Muscle layer of duodenum (tissue), 2 donors: ENCODE measurements around the gene MGST1.

Experiments
- H3K27ac ChIP-seq: one replicate; pipeline ENCODE4 v1.7.0; 2013; ENCODE audit warnings: mild to moderate bottlenecking, low read length
- H3K27me3 ChIP-seq: one replicate; pipeline ENCODE4 v1.7.0; 2013; ENCODE audit warnings: low read depth, mild to moderate bottlenecking, control low read depth, low read length
- H3K36me3 ChIP-seq, 2 donors: one replicate each; pipeline ENCODE4 v1.7.0; 2013; ENCODE audit warnings: low read length in 2 of 2, control low read depth in 1 of 2, mild to moderate bottlenecking in 1 of 2; ENCODE audit not compliant: insufficient read depth in 2 of 2, control insufficient read depth in 1 of 2
- H3K4me1 ChIP-seq, 2 donors: one replicate each; pipeline ENCODE4 v1.7.0; 2013; ENCODE audit warnings: low read length in 2 of 2, mild to moderate bottlenecking in 2 of 2, control low read depth in 1 of 2, moderate library complexity in 1 of 2; ENCODE audit not compliant: insufficient read depth in 2 of 2, control insufficient read depth in 1 of 2
- H3K4me3 ChIP-seq, 2 donors: one replicate each; pipeline ENCODE4 v1.7.0; 2013; ENCODE audit warnings: low read length in 2 of 2, low read depth in 1 of 2, mild to moderate bottlenecking in 1 of 2
- H3K9me3 ChIP-seq, 2 donors: one replicate each; pipeline ENCODE4 v1.7.0; 2013; ENCODE audit warnings: low read length in 2 of 2, control low read depth in 1 of 2, mild to moderate bottlenecking in 1 of 2; ENCODE audit not compliant: control insufficient read depth in 1 of 2
- donor health status: healthy.

MGST1 gene, protein sequence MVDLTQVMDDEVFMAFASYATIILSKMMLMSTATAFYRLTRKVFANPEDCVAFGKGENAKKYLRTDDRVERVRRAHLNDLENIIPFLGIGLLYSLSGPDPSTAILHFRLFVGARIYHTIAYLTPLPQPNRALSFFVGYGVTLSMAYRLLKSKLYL

DNA sequence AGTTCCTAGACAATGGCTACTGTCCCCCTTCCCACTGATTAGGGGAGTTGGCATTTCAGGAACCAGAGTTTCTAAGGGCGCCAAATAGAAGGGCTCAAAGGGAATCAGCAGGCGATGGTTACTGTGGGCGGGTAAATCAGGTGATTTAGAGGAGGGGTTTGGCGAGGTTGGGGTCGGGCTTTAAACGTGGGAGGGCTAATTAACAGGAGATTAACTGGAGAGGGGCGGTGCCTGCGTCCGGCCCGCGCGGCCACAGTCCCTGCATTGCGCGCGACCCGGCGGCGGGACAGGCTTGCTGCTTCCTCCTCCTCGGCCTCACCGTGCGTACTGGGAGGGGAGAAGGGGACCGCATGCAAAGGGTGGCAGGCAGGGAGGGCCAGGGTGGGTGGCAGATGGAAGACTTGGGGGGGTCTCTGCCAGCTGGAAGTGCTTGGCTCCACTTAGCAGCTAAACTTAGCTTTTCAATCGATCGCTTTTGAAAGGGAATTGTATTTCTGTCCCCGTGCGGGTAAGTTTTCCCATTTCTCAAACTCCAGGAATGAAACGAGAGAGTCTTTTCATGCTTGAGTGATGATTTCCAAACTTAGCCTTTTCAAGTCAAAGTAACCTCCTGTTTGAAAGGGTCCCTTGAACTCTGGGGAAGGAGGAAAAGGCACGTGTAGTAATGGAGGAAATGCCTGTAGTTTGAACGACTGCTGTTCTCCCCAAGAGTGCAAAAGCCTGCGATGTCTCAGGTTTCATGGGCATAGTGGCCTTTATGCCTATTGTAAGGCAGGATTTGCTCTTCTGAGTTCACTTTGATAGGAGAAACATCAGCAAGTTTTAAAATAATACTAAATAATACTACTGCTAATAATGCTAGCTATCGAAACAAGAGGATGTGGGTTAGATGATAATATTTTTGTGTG is at the start of gene MGST1:
Gene MGST1, plus strand, starts transcription at position 255 of the 908 bp plus-strand sequence. CDS start 6,608 bp downstream, outside the sequence.
- H3K9me3 ChIP-seq = no peaks in the 10 kb centered on the region
- H3K27me3 ChIP-seq = no peaks in the 10 kb centered on the region
- H3K27ac ChIP-seq = peak within 1 kb of the TSS; percentile 85
- H3K36me3 ChIP-seq = peaks cover 0 to 6% of the 10 kb centered on the region in 2 donors
- peaks cover 0 to 3% of the 10 kb centered on the region in 2 donors for H3K4me1 ChIP-seq
- H3K4me3 ChIP-seq = peak within 1 kb of the TSS; percentile 58 to 84

- H3K27me3 ChIP-seq = no peaks in the 10 kb centered on the region
- H3K4me1 ChIP-seq = no peaks in the 10 kb centered on the region
- H3K4me3 ChIP-seq = no peak overlapping the region
- no peaks in the 10 kb centered on the region for H3K9me3 ChIP-seq
- no peak overlapping the region for H3K27ac ChIP-seq
- H3K36me3 ChIP-seq = no peaks in the 10 kb centered on the region
Observed at GRCh38 chr12:16299403-16299802, 48.0 kb upstream of the MGST1 start.

DNA sequence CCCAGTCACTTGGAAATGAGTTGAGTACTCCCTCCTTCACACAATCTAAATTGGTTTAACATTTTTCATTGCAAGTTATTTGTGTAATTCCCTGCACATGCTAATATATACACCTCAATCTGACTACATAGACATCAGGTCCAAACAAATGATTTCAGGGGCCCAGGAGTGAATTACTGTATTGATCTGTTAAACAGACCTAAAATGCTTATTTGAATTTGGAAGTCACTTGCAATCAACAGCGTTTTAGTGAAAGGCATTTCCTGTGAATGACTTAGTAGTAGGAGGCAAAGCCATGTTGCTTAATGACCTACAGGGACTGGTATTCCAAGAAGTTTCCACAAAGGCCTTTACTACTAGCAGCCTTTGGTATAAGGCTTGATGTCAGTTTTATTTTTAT is 47.3 kb upstream of the MGST1 start:
- Histone ChIP-seq H3K36me3 (no peaks in the 10 kb centered on the region), H3K27ac (no peak overlapping the region), H3K4me3 (no peak overlapping the region), H3K27me3 (no peaks in the 10 kb centered on the region), H3K9me3 (no peaks in the 10 kb centered on the region), H3K4me1 (no peaks in the 10 kb centered on the region)

DNA sequence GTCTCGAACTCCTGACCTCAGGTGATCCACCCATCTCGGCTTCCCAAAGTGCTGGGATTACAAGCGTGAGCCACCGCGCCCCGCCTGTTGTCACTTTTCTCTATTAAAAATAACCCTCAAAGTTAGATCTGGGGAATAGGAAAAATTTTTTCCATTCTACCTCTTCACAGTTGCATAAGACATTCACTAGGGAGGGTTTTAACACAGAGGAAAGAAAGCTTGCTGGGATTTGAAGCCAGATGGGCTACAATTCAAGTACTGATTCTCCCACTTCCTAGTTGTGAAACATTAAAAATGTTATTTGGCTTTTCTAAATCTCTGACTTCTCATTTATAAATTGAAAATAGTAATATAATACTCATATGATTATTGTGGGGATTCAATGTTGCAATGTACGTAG is 46.7 kb upstream of the MGST1 start:
- Histone ChIP-seq H3K4me3 (no peak overlapping the region), H3K27ac (no peak overlapping the region), H3K4me1 (no peaks in the 10 kb centered on the region), H3K9me3 (no peaks in the 10 kb centered on the region), H3K27me3 (no peaks in the 10 kb centered on the region), H3K36me3 (no peaks in the 10 kb centered on the region)

DNA sequence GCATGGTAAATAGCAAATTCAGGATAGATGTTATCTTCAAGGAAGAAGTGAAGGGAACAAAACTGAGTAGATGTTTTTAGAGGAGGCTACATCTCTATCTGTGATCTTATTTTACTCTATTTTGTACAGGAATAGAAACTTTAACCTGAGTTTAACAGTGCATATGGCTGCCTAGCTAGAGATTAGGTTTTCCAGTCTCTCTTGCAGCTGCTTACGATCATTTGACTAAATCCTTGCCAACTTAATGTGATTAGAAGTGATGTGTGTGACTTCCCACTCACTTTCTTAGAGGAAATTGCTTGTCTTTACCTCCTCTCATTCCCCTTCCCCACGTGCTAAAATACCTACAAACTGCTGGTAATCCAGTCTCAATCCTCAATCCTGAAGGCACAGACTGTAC is 43.5 kb upstream of the MGST1 start:
- Histone ChIP-seq H3K4me1 (no peaks in the 10 kb centered on the region), H3K9me3 (peaks cover 4 to 5% of the 10 kb centered on the region in 2 donors), H3K27me3 (no peaks in the 10 kb centered on the region), H3K36me3 (no peaks in the 10 kb centered on the region), H3K27ac (no peak overlapping the region), H3K4me3 (no peak overlapping the region)

DNA sequence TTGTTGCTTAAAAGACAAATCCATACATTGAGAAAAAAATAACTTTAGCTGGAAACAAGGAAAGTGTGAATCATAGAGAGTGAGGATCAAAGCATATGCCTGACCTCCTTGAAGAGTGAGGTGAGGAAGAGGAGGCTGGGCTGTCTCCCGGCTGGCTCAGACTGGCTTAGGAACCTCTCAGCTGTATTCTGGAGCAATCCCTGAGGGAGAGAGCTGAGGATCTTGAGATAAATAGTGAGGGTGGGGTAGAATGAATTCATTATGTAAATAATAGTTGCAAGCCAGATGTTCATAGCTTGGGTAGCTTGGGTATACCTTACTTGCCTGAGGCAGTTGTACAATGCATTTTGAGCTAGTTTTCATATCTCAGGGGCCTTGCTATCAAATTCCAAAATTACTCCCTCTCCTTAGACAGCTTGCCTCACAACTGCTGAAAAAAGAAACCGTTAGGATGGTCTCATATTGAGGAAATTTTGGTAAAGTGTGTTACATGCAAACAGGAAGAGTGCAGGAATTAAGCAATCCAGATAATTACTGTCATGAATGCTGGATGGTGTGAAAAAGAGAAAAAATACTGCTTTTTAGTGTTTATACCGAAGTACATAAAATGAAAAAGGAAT is 39.5 kb upstream of the MGST1 start:
- no peaks in the 10 kb centered on the region for H3K36me3 ChIP-seq
- no peak overlapping the region for H3K27ac ChIP-seq
- H3K27me3 ChIP-seq = no peaks in the 10 kb centered on the region
- no peaks in the 10 kb centered on the region for H3K4me1 ChIP-seq
- H3K4me3 ChIP-seq = no peak overlapping the region
- peaks cover 8 to 10% of the 10 kb centered on the region in 2 donors for H3K9me3 ChIP-seq

- H3K4me1 ChIP-seq = no peaks in the 10 kb centered on the region
- no peaks in the 10 kb centered on the region for H3K27me3 ChIP-seq
- H3K4me3 ChIP-seq = no peak overlapping the region
- no peaks in the 10 kb centered on the region for H3K36me3 ChIP-seq
- peaks cover 8 to 9% of the 10 kb centered on the region in 2 donors for H3K9me3 ChIP-seq
- H3K27ac ChIP-seq = no peak overlapping the region
Observed at GRCh38 chr12:16310934-16311333, 36.5 kb upstream of the MGST1 start.

- H3K27ac ChIP-seq = no peak overlapping the region
Observed at GRCh38 chr12:16323010-16323409, 24.4 kb upstream of the MGST1 start.

GRCh38 chr12:16323638-16324037 is 23.8 kb upstream of the MGST1 start:
- no peaks in the 10 kb centered on the region for H3K4me1 ChIP-seq
- H3K27me3 ChIP-seq = no peaks in the 10 kb centered on the region
- H3K9me3 ChIP-seq = peaks cover 0 to 9% of the 10 kb centered on the region in 2 donors
- no peaks in the 10 kb centered on the region for H3K36me3 ChIP-seq
- no peak overlapping the region for H3K4me3 ChIP-seq
- H3K27ac ChIP-seq = no peak overlapping the region

More at GRCh38 chr12:16323010-16323409, 24.4 kb upstream of the MGST1 start:
- no peaks in the 10 kb centered on the region for H3K27me3 ChIP-seq
- H3K4me3 ChIP-seq = no peak overlapping the region
- no peaks in the 10 kb centered on the region for H3K36me3 ChIP-seq
- no peaks in the 10 kb centered on the region for H3K4me1 ChIP-seq
- H3K9me3 ChIP-seq = peaks cover 0 to 4% of the 10 kb centered on the region in 2 donors

GRCh38 chr12:16324272-16324671 is 23.2 kb upstream of the MGST1 start:
- no peak overlapping the region for H3K27ac ChIP-seq
- no peaks in the 10 kb centered on the region for H3K4me1 ChIP-seq
- H3K9me3 ChIP-seq = peaks cover 0 to 9% of the 10 kb centered on the region in 2 donors
- no peak overlapping the region for H3K4me3 ChIP-seq
- H3K27me3 ChIP-seq = no peaks in the 10 kb centered on the region
- no peaks in the 10 kb centered on the region for H3K36me3 ChIP-seq

DNA sequence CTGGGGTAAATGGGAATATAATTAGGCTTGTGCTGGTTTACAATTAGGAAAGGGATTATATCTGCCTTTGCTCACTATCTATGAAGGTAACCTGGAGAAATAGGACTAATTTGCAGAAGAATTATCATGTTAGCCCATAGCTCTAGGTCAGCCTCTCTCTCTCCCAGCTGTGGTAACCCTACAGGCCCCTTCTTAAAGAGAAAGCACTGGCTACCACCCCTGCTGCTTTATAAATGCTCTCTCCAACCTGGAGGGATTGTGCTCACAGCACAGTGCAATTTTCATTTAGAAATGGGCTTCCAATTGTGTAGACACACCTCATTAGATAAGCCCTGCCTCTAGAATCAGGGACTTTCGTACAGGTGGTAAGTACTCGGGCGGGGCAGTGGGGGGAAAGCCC is 22.7 kb upstream of the MGST1 start:
- no peak overlapping the region for H3K4me3 ChIP-seq
- H3K36me3 ChIP-seq = no peaks in the 10 kb centered on the region
- peaks cover 0 to 9% of the 10 kb centered on the region in 2 donors for H3K9me3 ChIP-seq
- no peaks in the 10 kb centered on the region for H3K27me3 ChIP-seq
- H3K27ac ChIP-seq = no peak overlapping the region
- H3K4me1 ChIP-seq = no peaks in the 10 kb centered on the region
